WTC11 (cell line): ENCODE data around the gene CNIH3.

Source experiments
- NR2C2 ChIP-seq: sonication (generic); formaldehyde crosslinking; IDR thresholded peaks from 2 replicates; pipeline ENCODE4 v1.8.0; 2022; ENCODE audit warnings: mild to moderate bottlenecking, missing genetic modification reagents
- TF ChIP-seq, protein P1 (sequence below): fragments of 200-600 bp; IDR thresholded peaks from 2 replicates; pipeline ENCODE4 v1.8.0; 2022; ENCODE audit warnings: antibody characterized with exemption

DNA sequence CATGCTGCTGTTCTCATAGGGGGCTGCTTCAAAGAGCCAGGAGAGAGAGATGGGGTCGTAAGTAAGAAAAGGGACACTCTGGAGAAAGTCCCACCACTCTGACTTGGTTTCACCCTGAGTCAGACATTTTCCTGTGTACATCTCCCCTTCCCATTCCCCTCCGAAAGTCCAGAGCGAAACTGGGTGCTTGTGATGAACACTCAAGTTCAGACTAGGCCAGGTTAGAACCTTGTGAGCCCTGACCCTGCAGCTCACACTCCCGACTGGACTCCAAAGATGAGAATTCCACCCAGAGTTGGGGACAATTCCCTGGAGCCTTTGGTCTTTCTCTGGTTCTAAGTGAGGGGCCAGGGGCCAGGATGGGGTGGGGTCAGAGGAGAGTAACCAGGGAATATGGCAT lies 139.5 kb downstream of the CNIH3 start:
- TF ChIP-seq NR2C2 (CRISPR knock-in tag): no peak
- TF ChIP-seq, protein P1, sequence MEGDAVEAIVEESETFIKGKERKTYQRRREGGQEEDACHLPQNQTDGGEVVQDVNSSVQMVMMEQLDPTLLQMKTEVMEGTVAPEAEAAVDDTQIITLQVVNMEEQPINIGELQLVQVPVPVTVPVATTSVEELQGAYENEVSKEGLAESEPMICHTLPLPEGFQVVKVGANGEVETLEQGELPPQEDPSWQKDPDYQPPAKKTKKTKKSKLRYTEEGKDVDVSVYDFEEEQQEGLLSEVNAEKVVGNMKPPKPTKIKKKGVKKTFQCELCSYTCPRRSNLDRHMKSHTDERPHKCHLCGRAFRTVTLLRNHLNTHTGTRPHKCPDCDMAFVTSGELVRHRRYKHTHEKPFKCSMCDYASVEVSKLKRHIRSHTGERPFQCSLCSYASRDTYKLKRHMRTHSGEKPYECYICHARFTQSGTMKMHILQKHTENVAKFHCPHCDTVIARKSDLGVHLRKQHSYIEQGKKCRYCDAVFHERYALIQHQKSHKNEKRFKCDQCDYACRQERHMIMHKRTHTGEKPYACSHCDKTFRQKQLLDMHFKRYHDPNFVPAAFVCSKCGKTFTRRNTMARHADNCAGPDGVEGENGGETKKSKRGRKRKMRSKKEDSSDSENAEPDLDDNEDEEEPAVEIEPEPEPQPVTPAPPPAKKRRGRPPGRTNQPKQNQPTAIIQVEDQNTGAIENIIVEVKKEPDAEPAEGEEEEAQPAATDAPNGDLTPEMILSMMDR: no peak
